ENCODE measurements around the gene MATN1.

The MATN1 gene

DNA sequence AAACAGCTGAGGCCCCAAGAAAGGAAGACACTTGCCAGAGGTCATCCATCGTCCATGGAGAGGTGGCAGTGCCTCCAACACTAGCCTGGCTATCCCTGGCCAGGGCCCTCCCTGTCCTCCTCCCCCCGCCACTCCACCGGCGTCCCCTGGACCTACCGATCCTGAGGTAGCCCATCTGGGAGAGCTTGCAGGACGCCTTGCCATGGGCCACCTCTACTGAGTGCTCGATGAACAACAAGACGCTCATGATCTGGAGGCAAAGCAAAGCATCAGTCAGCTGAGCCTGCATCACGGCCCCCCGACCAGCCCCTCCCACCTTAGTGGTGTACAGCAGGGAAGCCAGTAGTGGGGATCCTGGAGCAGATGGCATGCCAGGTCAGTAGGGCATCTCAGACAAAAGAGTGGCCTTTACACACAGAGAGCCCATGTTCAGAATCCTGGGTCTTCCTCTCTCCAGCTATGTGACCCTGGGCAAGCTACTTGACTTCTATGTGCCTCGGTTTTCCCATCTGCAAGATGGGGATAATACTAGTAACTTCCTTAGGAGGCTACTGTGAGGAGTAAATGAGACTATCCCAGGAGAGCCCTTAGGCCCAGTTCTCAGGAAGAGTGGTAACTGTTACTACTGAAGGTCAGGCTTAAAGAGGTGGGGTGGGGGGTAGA, 19.0 kb upstream of the MATN1 start:
- H3K4me3 ChIP-seq (ENCODE audit: low read depth, low read length), result no peak overlapping the region
- TF ChIP-seq, protein P1, sequence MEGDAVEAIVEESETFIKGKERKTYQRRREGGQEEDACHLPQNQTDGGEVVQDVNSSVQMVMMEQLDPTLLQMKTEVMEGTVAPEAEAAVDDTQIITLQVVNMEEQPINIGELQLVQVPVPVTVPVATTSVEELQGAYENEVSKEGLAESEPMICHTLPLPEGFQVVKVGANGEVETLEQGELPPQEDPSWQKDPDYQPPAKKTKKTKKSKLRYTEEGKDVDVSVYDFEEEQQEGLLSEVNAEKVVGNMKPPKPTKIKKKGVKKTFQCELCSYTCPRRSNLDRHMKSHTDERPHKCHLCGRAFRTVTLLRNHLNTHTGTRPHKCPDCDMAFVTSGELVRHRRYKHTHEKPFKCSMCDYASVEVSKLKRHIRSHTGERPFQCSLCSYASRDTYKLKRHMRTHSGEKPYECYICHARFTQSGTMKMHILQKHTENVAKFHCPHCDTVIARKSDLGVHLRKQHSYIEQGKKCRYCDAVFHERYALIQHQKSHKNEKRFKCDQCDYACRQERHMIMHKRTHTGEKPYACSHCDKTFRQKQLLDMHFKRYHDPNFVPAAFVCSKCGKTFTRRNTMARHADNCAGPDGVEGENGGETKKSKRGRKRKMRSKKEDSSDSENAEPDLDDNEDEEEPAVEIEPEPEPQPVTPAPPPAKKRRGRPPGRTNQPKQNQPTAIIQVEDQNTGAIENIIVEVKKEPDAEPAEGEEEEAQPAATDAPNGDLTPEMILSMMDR (IDR thresholded peaks at IDR 0.05; ENCODE audit: low read depth, low read length), result no peak

DNA sequence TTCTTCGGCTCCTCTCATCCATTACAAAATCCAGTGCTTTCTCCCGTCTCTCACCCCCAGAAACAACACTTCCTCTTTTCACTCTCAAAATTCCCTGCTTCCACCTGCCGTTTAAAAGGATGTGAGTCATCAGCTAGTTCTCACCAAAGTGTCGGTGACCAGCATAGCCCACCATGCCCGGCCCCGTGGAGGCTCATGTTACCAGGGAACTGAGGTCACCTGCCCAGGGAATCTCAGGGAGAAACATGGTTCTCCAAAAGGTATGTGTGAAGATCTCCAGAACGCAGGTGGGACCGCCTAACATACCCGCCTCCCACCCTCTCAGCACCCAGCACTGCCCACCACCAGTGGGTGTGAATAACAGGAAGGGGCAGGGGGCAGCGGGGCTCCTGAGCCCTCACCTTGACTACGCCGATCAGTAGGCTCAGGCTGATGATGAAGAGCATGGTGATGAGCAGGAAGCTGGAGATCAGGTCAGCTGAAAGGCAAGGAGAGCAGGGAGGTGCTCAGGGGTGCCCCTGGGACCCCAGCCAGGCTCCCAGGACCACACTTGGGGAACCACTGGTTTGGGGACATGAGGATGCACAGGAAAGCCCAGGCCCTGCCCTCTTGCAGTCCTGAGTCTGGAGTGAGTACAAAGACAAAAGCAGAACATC, 18.0 kb upstream of the MATN1 start:
- H3K4me3 ChIP-seq (ENCODE audit: low read depth, low read length), result no peak overlapping the region
- TF ChIP-seq, protein P1 (IDR thresholded peaks at IDR 0.05; ENCODE audit: low read depth, low read length), result no peak

DNA sequence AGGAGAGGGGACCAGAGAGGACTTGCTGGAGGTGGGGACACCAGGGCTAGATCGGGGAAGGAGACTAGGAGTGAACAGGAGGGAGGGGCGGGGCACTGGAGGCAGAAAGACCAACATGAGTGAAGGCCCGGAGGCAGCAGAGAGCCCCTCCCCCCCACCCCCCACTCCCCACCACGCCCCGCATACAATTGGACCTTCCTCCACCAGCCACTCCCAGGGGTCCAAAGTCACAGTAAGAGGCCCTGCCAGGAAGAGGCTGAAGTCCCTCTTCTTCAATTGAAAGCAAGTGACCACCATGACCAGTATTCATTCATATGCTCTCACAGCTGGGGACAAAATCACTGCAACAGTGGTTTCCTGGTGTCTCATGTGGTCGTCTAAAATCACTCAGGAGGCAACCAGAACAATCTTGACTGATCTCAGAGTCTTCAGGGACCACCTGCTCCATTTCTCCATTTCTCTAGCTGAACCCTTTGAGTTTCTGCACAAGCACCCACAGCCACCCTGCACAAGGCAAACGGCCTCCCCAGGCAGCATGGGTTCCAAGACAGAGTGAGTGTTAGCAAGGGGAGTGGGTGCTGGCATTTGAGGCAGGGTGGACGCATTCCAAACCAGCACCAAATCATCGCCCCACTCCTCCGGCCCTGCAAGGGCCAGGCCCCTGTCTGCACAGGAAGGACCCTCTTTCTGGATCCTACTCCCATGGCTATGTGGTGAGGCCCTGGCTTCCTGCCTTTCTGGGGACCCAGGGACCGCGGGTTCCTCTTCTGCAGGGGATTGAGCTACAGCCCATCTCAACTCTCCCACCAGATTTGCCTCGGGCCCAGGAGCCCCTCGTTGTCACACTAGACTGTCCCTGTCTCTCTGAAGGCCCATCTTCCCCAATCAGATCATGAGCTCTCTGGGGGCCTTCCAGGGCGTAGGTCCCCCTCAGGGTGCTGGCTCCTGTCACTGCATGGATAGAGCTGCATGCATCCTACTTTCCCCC, 17.2 kb upstream of the MATN1 start:
- TF ChIP-seq, protein P1 (IDR thresholded peaks at IDR 0.05; ENCODE audit: low read depth, low read length), result no peak
- H3K4me3 ChIP-seq (ENCODE audit: low read depth, low read length), result no peak overlapping the region

DNA sequence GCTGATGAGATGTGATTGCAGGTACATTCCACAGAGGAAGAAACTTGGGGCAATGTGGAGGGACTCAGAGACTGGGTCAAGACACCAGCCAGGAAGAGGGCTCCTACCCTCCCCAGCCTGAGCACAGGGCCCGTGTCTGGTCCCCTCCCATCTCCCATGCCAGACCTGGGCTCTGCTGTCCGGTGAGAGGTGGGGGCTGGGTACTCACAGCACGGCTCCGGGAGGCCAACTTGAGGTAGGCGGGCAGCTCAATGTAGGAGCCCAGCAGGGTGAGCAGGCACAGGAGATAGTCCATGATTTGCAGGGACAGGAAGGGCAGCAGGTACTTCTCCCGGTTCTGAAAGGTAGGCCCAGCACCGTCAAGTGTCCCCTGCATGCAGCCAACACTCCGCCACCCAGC, 16.2 kb upstream of the MATN1 start:
- H3K4me3 ChIP-seq (ENCODE audit: low read depth, low read length), result no peak overlapping the region
- TF ChIP-seq, protein P1 (IDR thresholded peaks at IDR 0.05; ENCODE audit: low read depth, low read length), result no peak

DNA sequence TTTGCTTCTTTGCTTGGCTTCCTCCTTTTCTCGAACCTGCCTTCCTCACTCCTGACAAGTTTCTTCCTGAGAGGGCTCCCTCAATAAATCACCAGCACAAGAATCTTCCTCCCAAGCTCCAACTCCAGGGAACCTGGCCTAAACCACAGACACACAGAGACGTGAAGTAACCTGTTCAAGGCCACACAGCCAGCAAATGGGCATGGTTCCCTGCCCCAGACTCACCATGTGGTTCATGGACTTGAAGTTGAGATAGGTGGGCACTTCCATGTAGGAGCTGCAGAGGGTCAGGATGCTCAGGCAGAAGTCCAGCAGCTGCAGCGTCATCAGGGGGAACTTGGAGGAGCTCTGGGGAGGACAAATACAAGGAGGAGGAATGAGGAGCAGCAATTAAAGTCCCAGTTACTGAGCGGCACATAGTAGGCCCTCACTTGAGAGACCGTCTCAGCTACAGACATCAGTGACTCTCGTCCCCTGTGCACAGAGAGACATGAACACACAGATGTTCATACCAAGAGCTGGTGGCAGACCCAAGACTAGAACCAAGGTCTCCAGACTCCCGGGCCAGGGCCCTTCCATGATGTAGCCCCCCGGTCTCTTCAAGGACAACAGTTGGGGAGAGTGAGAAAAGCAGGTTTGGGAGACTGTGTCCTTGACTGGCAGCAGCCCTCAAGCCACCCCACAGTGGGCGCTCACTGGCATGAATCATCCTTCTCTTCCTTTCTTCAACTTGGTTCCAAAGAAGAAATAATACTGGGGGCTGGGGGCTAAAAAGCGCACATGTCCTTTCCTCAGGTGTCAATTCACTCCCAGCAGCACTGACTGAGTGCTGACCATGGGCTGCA, 15.6 kb upstream of the MATN1 start:
- H3K4me3 ChIP-seq (ENCODE audit: low read depth, low read length), result no peak overlapping the region
- TF ChIP-seq, protein P1 (IDR thresholded peaks at IDR 0.05; ENCODE audit: low read depth, low read length), result no peak

DNA sequence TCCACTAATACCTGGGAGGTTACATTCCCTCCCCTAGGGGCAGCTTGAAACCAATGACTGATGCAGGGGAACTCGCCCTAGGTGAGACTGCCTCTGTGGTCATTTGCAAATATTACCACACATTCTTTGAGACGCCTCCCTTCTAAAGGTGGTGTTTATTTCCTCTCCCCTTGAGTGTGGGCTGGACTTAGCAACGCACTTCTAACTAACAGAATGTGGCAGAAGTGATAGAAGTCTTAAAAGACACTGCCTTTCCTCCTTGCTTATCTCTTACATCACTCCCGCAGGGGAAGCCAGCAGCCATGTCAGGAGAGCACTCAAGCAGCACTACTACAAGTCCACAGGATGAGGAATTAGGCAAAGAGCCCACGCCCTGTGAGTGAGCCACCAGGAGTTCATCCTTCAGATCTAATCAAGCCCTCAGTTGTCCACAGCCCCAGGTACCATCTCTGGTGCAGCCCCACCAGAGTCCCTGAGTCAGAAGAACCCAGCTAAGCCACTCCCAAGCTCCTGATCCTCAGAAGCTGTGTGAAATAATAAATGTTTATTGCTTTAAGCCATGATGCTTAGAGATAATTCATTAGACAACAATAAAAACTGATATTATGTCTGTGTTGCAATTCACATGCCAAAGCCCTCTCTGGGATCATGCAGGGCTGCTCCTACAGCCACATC, 14.8 kb upstream of the MATN1 start:
- TF ChIP-seq, protein P1 (IDR thresholded peaks at IDR 0.05; ENCODE audit: low read depth, low read length), result no peak

More for the DNA sequence above, 14.8 kb upstream of the MATN1 start:
- no peak overlapping the region for H3K4me3 ChIP-seq (ENCODE audit: low read depth, low read length)
